Ascending aorta (tissue), 2 donors: ENCODE data around the gene PDIA2. TPM values are rescaled to one million over a fixed set of nuclear protein-coding genes. Genes with fewer than 3 reads are reported as not detected.

Experiments used
- DNase-seq, 2 donors: peaks; one replicate each; pipeline ENCODE4 v3.0.0-alpha.2; 2019; ENCODE audit warnings: low spot score in 2 of 2
- H3K27ac ChIP-seq, 2 donors: fragments of 200-600 bp; sonication (generic); one replicate each; pipeline ENCODE4 v1.5.1; 2016 to 2017; ENCODE audit warnings: mild to moderate bottlenecking in 1 of 2
- H3K27me3 ChIP-seq: fragments of 200-600 bp; sonication (generic); one replicate; pipeline ENCODE4 v1.5.1; 2017
- H3K36me3 ChIP-seq, 2 donors: fragments of 200-600 bp; sonication (generic); one replicate each; pipeline ENCODE4 v1.5.1; 2016
- H3K4me1 ChIP-seq, 2 donors: fragments of 200-600 bp; sonication (generic); one replicate each; pipeline ENCODE4 v1.5.1; 2016 to 2017; ENCODE audit warnings: mild to moderate bottlenecking in 1 of 2
- H3K4me3 ChIP-seq, 2 donors: fragments of 200-600 bp; sonication (generic); one replicate each; pipeline ENCODE4 v1.5.1; 2016 to 2017; ENCODE audit warnings: mild to moderate bottlenecking in 1 of 2
- H3K9me3 ChIP-seq, 2 donors: fragments of 200-600 bp; sonication (generic); one replicate each; pipeline ENCODE4 v1.5.1; 2016
- CTCF ChIP-seq, 3 experiments: fragments of 200-600 bp in 2 of 3; fragments of 450-650 bp in 1 of 3; sonication (generic) in 2 of 3; IDR thresholded peaks; one replicate each; pipeline ENCODE4 v1.5.1; 2016 to 2019; ENCODE audit warnings: antibody characterized with exemption in 3 of 3, mild to moderate bottlenecking in 1 of 3, moderate library complexity in 1 of 3
- intact Hi-C: fragments of 100-400 bp; cut with DNase I; formaldehyde crosslinking; loops from one replicate; pipeline ENCODE4 v1.15.1; 2023
- total RNA-seq: library from RNA; depleted of rRNA; stranded (reverse); fragments of >200 nt; gene quantifications from one replicate; pipeline ENCODE4 v1.1.0, GENCODE V29; 2016

PDIA2 gene
- total RNA-seq, 1 donor from 2014 or later = not detected

GRCh38 chr16:309476-309875 is 26.5 kb downstream of the PDIA2 start:
- no peak overlapping the region for H3K4me3 ChIP-seq
- peaks cover 45 to 70% of the 10 kb centered on the region in 2 donors for H3K36me3 ChIP-seq
- no peaks in the 10 kb centered on the region for H3K4me1 ChIP-seq
- no peaks in the 10 kb centered on the region for H3K27me3 ChIP-seq
- intact Hi-C loops = no loop called here
- DNase-seq = no peak
- no peak for TF ChIP-seq CTCF (IDR thresholded peaks at IDR 0.05)
- no peak overlapping the region for H3K27ac ChIP-seq
- H3K9me3 ChIP-seq = no peaks in the 10 kb centered on the region

GRCh38 chr16:311725-312124 is 28.8 kb downstream of the PDIA2 start:
- no peak for TF ChIP-seq CTCF (IDR thresholded peaks at IDR 0.05)
- no peaks in the 10 kb centered on the region for H3K9me3 ChIP-seq
- H3K36me3 ChIP-seq = peaks cover 38 to 58% of the 10 kb centered on the region in 2 donors
- no peaks in the 10 kb centered on the region for H3K27me3 ChIP-seq
- intact Hi-C loops = no loop called here
- no peak overlapping the region for H3K4me3 ChIP-seq
- no peak overlapping the region for H3K27ac ChIP-seq
- H3K4me1 ChIP-seq = no peaks in the 10 kb centered on the region
- DNase-seq = no peak

- TF ChIP-seq CTCF (IDR thresholded peaks at IDR 0.05) = no peak
- intact Hi-C loops = no loop called here
- Histone ChIP-seq H3K27ac (no peak overlapping the region), H3K27me3 (no peaks in the 10 kb centered on the region), H3K36me3 (peaks cover 29 to 43% of the 10 kb centered on the region in 2 donors), H3K4me3 (no peak overlapping the region), H3K9me3 (no peaks in the 10 kb centered on the region), H3K4me1 (no peaks in the 10 kb centered on the region)
- no peak for DNase-seq
These were observed 31.4 kb downstream of the PDIA2 start for GRCh38 chr16:314351-314750.

GRCh38 chr16:314795-315299 is 31.9 kb downstream of the PDIA2 start:
- Histone ChIP-seq H3K4me1 (no peaks in the 10 kb centered on the region), H3K9me3 (no peaks in the 10 kb centered on the region), H3K27ac (no peak overlapping the region), H3K4me3 (no peak overlapping the region), H3K36me3 (peaks cover 27 to 39% of the 10 kb centered on the region in 2 donors), H3K27me3 (no peaks in the 10 kb centered on the region)
- no peak for TF ChIP-seq CTCF (IDR thresholded peaks at IDR 0.05)
- no peak for DNase-seq
- intact Hi-C loops = no loop called here

GRCh38 chr16:316741-317464 is 33.9 kb downstream of the PDIA2 start:
- Histone ChIP-seq H3K27ac (no peak overlapping the region), H3K4me3 (no peak overlapping the region), H3K9me3 (no peaks in the 10 kb centered on the region), H3K36me3 (peaks cover 24 to 32% of the 10 kb centered on the region in 2 donors), H3K4me1 (no peaks in the 10 kb centered on the region), H3K27me3 (no peaks in the 10 kb centered on the region)
- TF ChIP-seq CTCF (IDR thresholded peaks at IDR 0.05) = no peak
- DNase-seq = no peak
- intact Hi-C loops = no loop called here
